ENCODE data around the gene SLC12A9.

DNA sequence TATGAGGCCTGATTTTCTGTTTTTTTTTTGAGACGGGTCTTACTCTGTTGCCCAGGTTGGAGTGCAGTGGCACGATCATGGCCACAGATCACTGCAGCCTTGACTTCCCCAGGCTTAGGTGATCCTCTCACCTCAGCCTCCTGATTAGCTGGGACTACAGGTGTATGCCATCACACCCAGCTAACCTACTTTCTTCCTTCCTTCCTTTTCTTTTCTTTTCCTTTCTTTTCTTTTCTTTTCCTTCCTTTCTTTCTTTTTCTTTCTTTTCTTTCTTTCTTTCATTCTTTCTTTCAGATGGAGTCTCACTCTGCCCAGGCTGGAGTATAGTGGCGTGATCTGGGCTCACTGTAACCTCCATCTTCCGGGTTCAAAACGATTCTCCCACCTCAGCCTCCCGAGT lies 26.2 kb downstream of the SLC12A9 start:
- TF ChIP-seq, protein P1, sequence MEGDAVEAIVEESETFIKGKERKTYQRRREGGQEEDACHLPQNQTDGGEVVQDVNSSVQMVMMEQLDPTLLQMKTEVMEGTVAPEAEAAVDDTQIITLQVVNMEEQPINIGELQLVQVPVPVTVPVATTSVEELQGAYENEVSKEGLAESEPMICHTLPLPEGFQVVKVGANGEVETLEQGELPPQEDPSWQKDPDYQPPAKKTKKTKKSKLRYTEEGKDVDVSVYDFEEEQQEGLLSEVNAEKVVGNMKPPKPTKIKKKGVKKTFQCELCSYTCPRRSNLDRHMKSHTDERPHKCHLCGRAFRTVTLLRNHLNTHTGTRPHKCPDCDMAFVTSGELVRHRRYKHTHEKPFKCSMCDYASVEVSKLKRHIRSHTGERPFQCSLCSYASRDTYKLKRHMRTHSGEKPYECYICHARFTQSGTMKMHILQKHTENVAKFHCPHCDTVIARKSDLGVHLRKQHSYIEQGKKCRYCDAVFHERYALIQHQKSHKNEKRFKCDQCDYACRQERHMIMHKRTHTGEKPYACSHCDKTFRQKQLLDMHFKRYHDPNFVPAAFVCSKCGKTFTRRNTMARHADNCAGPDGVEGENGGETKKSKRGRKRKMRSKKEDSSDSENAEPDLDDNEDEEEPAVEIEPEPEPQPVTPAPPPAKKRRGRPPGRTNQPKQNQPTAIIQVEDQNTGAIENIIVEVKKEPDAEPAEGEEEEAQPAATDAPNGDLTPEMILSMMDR (tag by site-specific recombination; IDR thresholded peaks at IDR 0.05): no peak
- no peak for TF ChIP-seq ZFP69B (tag by site-specific recombination; IDR thresholded peaks at IDR 0.05)
- TF ChIP-seq, protein P2, sequence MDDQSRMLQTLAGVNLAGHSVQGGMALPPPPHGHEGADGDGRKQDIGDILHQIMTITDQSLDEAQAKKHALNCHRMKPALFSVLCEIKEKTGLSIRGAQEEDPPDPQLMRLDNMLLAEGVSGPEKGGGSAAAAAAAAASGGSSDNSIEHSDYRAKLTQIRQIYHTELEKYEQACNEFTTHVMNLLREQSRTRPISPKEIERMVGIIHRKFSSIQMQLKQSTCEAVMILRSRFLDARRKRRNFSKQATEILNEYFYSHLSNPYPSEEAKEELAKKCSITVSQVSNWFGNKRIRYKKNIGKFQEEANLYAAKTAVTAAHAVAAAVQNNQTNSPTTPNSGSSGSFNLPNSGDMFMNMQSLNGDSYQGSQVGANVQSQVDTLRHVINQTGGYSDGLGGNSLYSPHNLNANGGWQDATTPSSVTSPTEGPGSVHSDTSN (CRISPR knock-in tag; IDR thresholded peaks at IDR 0.05): no peak
